H1 (cell line): ENCODE measurements around the gene TBCD. TPM values are rescaled to one million over a fixed set of nuclear protein-coding genes. Genes with fewer than 3 reads are reported as not detected.

Experiments used
- CTCF ChIA-PET: fragments of 300-600 bp; sonication (Branson Sonifier 250); formaldehyde crosslinking; loops from one replicate; lab custom pipeline; 2021; ENCODE audit not compliant: partially characterized antibody; lab: Charles Lee
- POLR2A ChIA-PET: fragments of 300-600 bp; sonication (Branson Sonifier 250); formaldehyde crosslinking; loops from one replicate; lab custom pipeline; 2021; ENCODE audit warnings: inconsistent platforms; ENCODE audit not compliant: partially characterized antibody; lab: Charles Lee
- DNase-seq, 2 experiments: peaks; one replicate each; pipeline versions ENCODE4 v3.0.0 to v3.0.0-alpha.2; 2010 to 2022; ENCODE audit warnings: low spot score in 2 of 2, low read depth in 1 of 2, mixed read lengths in 1 of 2
- FAIRE-seq: peaks from 2 replicates; lab custom pipeline; 2011; peaks lifted over from hg19 to GRCh38; lab: Jason Lieb, UNC
- H2AFZ ChIP-seq: 2 replicates; pipeline ENCODE4 v1.8.1; 2012; ENCODE audit warnings: low read length, inconsistent platforms
- H2AK5ac ChIP-seq: 2 replicates; pipeline ENCODE4 v1.6.1; 2013; ENCODE audit warnings: low read depth, low read length
- H2BK120ac ChIP-seq: replicated peaks from 2 replicates; pipeline ENCODE3; 2013; ENCODE audit warnings: low read depth, low read length, inconsistent platforms
- H2BK12ac ChIP-seq: 2 replicates; pipeline ENCODE4 v1.6.1; 2013; ENCODE audit warnings: low read depth, low read length
- H2BK15ac ChIP-seq: 2 replicates; pipeline ENCODE4 v1.6.1; 2013; ENCODE audit warnings: low read length
- H2BK20ac ChIP-seq: 2 replicates; pipeline ENCODE4 v1.6.1; 2013; ENCODE audit warnings: low read length
- H2BK5ac ChIP-seq: 2 replicates; pipeline ENCODE4 v1.6.1; 2013; ENCODE audit warnings: low read depth, low read length
- H3K14ac ChIP-seq: 2 replicates; pipeline ENCODE4 v1.6.1; 2013; ENCODE audit warnings: inconsistent platforms; ENCODE audit not compliant: insufficient read length
- H3K18ac ChIP-seq: 2 replicates; pipeline ENCODE4 v1.6.1; 2013; ENCODE audit warnings: low read length; ENCODE audit errors: extremely low read depth
- H3K23ac ChIP-seq: 2 replicates; pipeline ENCODE4 v1.6.1; 2013; ENCODE audit warnings: inconsistent platforms; ENCODE audit not compliant: insufficient read length
- H3K23me2 ChIP-seq: 2 replicates; pipeline ENCODE4 v1.6.1; 2013; ENCODE audit warnings: low read depth, low read length
- H3K27ac ChIP-seq: 2 replicates; pipeline ENCODE4 v1.6.1; 2011; ENCODE audit warnings: low read depth, low read length, inconsistent platforms
- H3K27me3 ChIP-seq, 4 experiments: replicated peaks in 1 of 4; 1 replicate in 1 of 4; 2 replicates in 3 of 4; pipeline versions ENCODE4 v1.6.1 to v1.8.1; 2011 to 2013; ENCODE audit warnings: low read length in 3 of 4, mild to moderate bottlenecking in 3 of 4, inconsistent platforms in 2 of 4, mixed read lengths in 2 of 4, moderate library complexity in 1 of 4; ENCODE audit not compliant: control insufficient read depth in 3 of 4, insufficient read depth in 3 of 4; ENCODE audit errors: extremely low read depth in 1 of 4
- H3K36me3 ChIP-seq, 4 experiments: 2 replicates each; pipeline versions ENCODE4 v1.6.1 to v1.8.1; 2011 to 2013; ENCODE audit warnings: mild to moderate bottlenecking in 4 of 4, low read length in 3 of 4, moderate library complexity in 2 of 4, control low read depth in 1 of 4, inconsistent platforms in 1 of 4; ENCODE audit not compliant: insufficient read depth in 4 of 4, control insufficient read depth in 2 of 4
- H3K4ac ChIP-seq: replicated peaks from 2 replicates; pipeline ENCODE3; 2013; ENCODE audit warnings: low read length, low read depth, mixed read lengths, inconsistent platforms; ENCODE audit not compliant: insufficient read length
- H3K4me1 ChIP-seq, 4 experiments: replicated peaks in 1 of 4; 1 replicate in 1 of 4; 2 replicates in 3 of 4; pipeline versions ENCODE4 v1.6.1 to v1.8.1; 2011 to 2013; ENCODE audit warnings: low read length in 3 of 4, inconsistent platforms in 2 of 4, mixed read lengths in 1 of 4; ENCODE audit not compliant: insufficient read depth in 4 of 4, control insufficient read depth in 3 of 4
- H3K4me2 ChIP-seq, 2 experiments: 2 replicates each; pipeline versions ENCODE4 v1.6.1 to v1.8.1; 2011 to 2013; ENCODE audit warnings: low read depth in 2 of 2, low read length in 2 of 2, control low read depth in 1 of 2, inconsistent platforms in 1 of 2, mild to moderate bottlenecking in 1 of 2; ENCODE audit not compliant: insufficient read depth in 1 of 2
- H3K4me3 ChIP-seq, 4 experiments: fragments of 200-600, 300-600 bp in 1 of 4; sonication (generic), shearing (Covaris generic), sonication (Bioruptor Twin) in 1 of 4; 2 replicates each; pipeline versions ENCODE4 v1.5.1 to v1.8.1; 2011 to 2016; ENCODE audit warnings: low read length in 4 of 4, low read depth in 3 of 4, control low read depth in 2 of 4, inconsistent platforms in 2 of 4, mild to moderate bottlenecking in 2 of 4, mixed read lengths in 1 of 4, moderate library complexity in 1 of 4; ENCODE audit not compliant: insufficient read depth in 2 of 4; ENCODE audit errors: extremely low read depth in 1 of 4
- H3K56ac ChIP-seq: replicated peaks from 2 replicates; pipeline ENCODE3; 2013; ENCODE audit warnings: low read depth, mild to moderate bottlenecking, mixed read lengths, low read length, inconsistent platforms; ENCODE audit not compliant: insufficient read length
- H3K79me1 ChIP-seq: 2 replicates; pipeline ENCODE4 v1.6.1; 2013; ENCODE audit warnings: low read depth, low read length, control low read depth
- H3K79me2 ChIP-seq, 2 experiments: 2 replicates each; pipeline versions ENCODE4 v1.6.1 to v1.8.1; 2012 to 2013; ENCODE audit warnings: low read length in 2 of 2, mild to moderate bottlenecking in 2 of 2, inconsistent platforms in 1 of 2; ENCODE audit not compliant: insufficient read depth in 2 of 2, control insufficient read depth in 1 of 2
- H3K9ac ChIP-seq, 4 experiments: replicated peaks in 1 of 4; 1 replicate in 1 of 4; 2 replicates in 3 of 4; pipeline versions ENCODE4 v1.6.1 to v1.8.1; 2011 to 2013; ENCODE audit warnings: low read depth in 3 of 4, low read length in 3 of 4, control low read depth in 2 of 4, mild to moderate bottlenecking in 2 of 4, moderate library complexity in 2 of 4, inconsistent platforms in 1 of 4; ENCODE audit errors: extremely low read depth in 1 of 4
- H3K9me3 ChIP-seq, 2 experiments: 2 replicates each; pipeline versions ENCODE4 v1.6.1 to v1.8.1; 2012 to 2013; ENCODE audit warnings: mild to moderate bottlenecking in 2 of 2, moderate library complexity in 2 of 2, control low read depth in 1 of 2, inconsistent platforms in 1 of 2, low read depth in 1 of 2, low read length in 1 of 2, mixed read lengths in 1 of 2; ENCODE audit not compliant: insufficient read depth in 2 of 2
- H4K20me1 ChIP-seq, 2 experiments: replicated peaks in 1 of 2; 2 replicates each; pipeline versions ENCODE3 to v1.8.1; 2011 to 2013; ENCODE audit warnings: inconsistent platforms in 2 of 2, low read length in 2 of 2, mild to moderate bottlenecking in 1 of 2; ENCODE audit not compliant: insufficient read depth in 2 of 2, control insufficient read depth in 1 of 2
- H4K5ac ChIP-seq: 2 replicates; pipeline ENCODE4 v1.6.1; 2013; ENCODE audit warnings: low read length, low read depth, mixed read lengths, inconsistent platforms; ENCODE audit not compliant: insufficient read length
- H4K8ac ChIP-seq: 2 replicates; pipeline ENCODE4 v1.8.0; 2013; ENCODE audit warnings: mild to moderate bottlenecking, moderate library complexity, low read length, inconsistent platforms; ENCODE audit not compliant: insufficient read depth; ENCODE audit errors: extremely low read depth
- H4K91ac ChIP-seq: replicated peaks from 2 replicates; pipeline ENCODE3; 2013; ENCODE audit warnings: low read length, mixed read lengths, inconsistent platforms; ENCODE audit not compliant: insufficient read length
- CREB1 ChIP-seq: IDR thresholded peaks from 2 replicates; pipeline ENCODE4 v1.6.1; 2012; ENCODE audit warnings: inconsistent platforms
- EP300 ChIP-seq, 2 experiments: IDR thresholded peaks; 1 replicate in 1 of 2; 2 replicates in 1 of 2; pipeline ENCODE4 v1.6.1; 2011 to 2012; ENCODE audit warnings: low read depth in 2 of 2, low read length in 2 of 2, mild to moderate bottlenecking in 2 of 2, borderline replicate concordance in 1 of 2, inconsistent platforms in 1 of 2, moderate library complexity in 1 of 2
- EZH2 ChIP-seq: fragments of 200-600 bp; sonication (generic); IDR thresholded peaks from 2 replicates; pipeline ENCODE4 v1.7.1; 2012; ENCODE audit warnings: low read depth, mild to moderate bottlenecking, moderate library complexity, low read length, inconsistent platforms; ENCODE audit not compliant: severe bottlenecking
- POU5F1 ChIP-seq: IDR thresholded peaks from 2 replicates; pipeline ENCODE4 v1.6.1; 2011; ENCODE audit warnings: low read depth, mild to moderate bottlenecking, low read length, moderate library complexity
- RAD21 ChIP-seq, 2 experiments: IDR thresholded peaks in 1 of 2; conservative IDR thresholded peaks in 1 of 2; 2 replicates each; pipeline ENCODE4 v1.6.1; 2011; ENCODE audit warnings: low read depth in 2 of 2, low read length in 2 of 2, improper control_type of control experiment in 1 of 2, inconsistent platforms in 1 of 2, mild to moderate bottlenecking in 1 of 2, moderate library complexity in 1 of 2
- SIRT6 ChIP-seq: IDR thresholded peaks from one replicate; pipeline ENCODE4 v1.7.1; 2012; ENCODE audit warnings: low read length, inconsistent platforms
- USF2 ChIP-seq: IDR thresholded peaks from 2 replicates; pipeline ENCODE4 v1.6.1; 2011; ENCODE audit warnings: low read length, improper control_type of control experiment
- YY1 ChIP-seq: IDR thresholded peaks from 2 replicates; pipeline ENCODE4 v1.6.1; 2011; ENCODE audit warnings: low read depth, mild to moderate bottlenecking, low read length
- ZNF274 ChIP-seq: IDR thresholded peaks from 2 replicates; pipeline ENCODE4 v1.7.0; 2012; ENCODE audit warnings: low read length, borderline replicate concordance; ENCODE audit errors: extremely low read depth
- WGBS, 2 experiments: shearing (Covaris generic) in 1 of 2; methylation state at CpG; one replicate each; pipeline versions ENCODE4 v1.1.6 to v1.1.7; 2013 to 2015; ENCODE audit warnings: low lambda C conversion rate in 2 of 2, mixed read lengths in 2 of 2, inconsistent platforms in 1 of 2, low coverage in 1 of 2, missing lambda C conversion rate in 1 of 2; ENCODE audit not compliant: insufficient replicate concordance in 2 of 2, insufficient coverage in 1 of 2, insufficient read length in 1 of 2; ENCODE audit errors: extremely low coverage in 1 of 2, missing lambda C conversion rate in 1 of 2; 5-methylcytosine and 5-hydroxymethylcytosine counted together
- polyA plus RNA-seq, 7 experiments: library from polyadenylated mRNA; depleted of rRNA in 3 of 7; stranded (reverse) in 5 of 7; unstranded in 2 of 7; fragments of >200 nt in 5 of 7; fragments of 200-250 nt in 2 of 7; gene quantifications; 1 replicate in 5 of 7; 2 replicates in 1 of 7; 4 replicates in 1 of 7; pipeline versions ENCODE4 v1.2.1 to v1.2.3, GENCODE V29; 2011 to 2013; ENCODE audit warnings: missing spikeins in 2 of 7, mixed read lengths in 2 of 7
- total RNA-seq: library from RNA; stranded (reverse); fragmentation: NEBNext Ultra II Directional; extraction: Animal tissue kit (Norgen Biotek cat#: 25700); gene quantifications from 2 replicates; pipeline ENCODE4 v1.2.1, GENCODE V29; 2021

Gene TBCD
- total and polyA plus RNA-seq, 2 of the 8 experiments (the other 6 are each of a cell fraction or from before 2014, with no cell fraction given): 118 to 162 TPM

GRCh38 chr17:82970067-82970466 is 218.2 kb downstream of the TBCD start:
- Histone ChIP-seq H3K9me3 (peaks cover 0 to 44% of the 10 kb centered on the region in 2 experiments; a peak in 3 of 4 replicates), H3K36me3 (no peaks in the 10 kb centered on the region), H2AK5ac (no peak overlapping the region), H3K79me2 (no peaks in the 10 kb centered on the region), H3K4ac (no peak overlapping the region), H4K20me1 (no peaks in the 10 kb centered on the region), H2AFZ (no peak overlapping the region), H3K27me3 (no peaks in the 10 kb centered on the region), H3K4me2 (no peak overlapping the region), H4K8ac (no peak overlapping the region), H2BK120ac (no peak overlapping the region), H2BK20ac (no peak overlapping the region), H3K4me1 (no peaks in the 10 kb centered on the region), H3K14ac (no peak overlapping the region), H3K9ac (no peak overlapping the region), H4K91ac (no peak overlapping the region), H3K4me3 (no peak overlapping the region), H3K79me1 (no peaks in the 10 kb centered on the region), H3K23me2 (no peaks in the 10 kb centered on the region), H3K27ac (no peak overlapping the region), H2BK5ac (no peak overlapping the region), H4K5ac (no peak overlapping the region), H3K18ac (no peak overlapping the region), H3K23ac (no peak overlapping the region), H2BK12ac (no peak overlapping the region), H2BK15ac (no peak overlapping the region), H3K56ac (no peak overlapping the region)
- FAIRE-seq: no peak
- ChIA-PET POLR2A (no interaction called here), CTCF (no interaction called here)
- DNase-seq: no peak
- WGBS, 2 experiments: 93% methylated on average over 12 of the region's 12 CpGs; no CpG with 5 or more reads in 1 of the 2 experiments
- TF ChIP-seq EP300 (IDR thresholded peaks at IDR 0.05; ENCODE audit: borderline replicate concordance in 1 of 2, low read depth in 2 of 2, low read length in 2 of 2): no peak
- no peak for TF ChIP-seq POU5F1
- TF ChIP-seq ZNF274: no peak
- TF ChIP-seq USF2: no peak
- no peak for TF ChIP-seq RAD21 (IDR thresholded peaks at IDR 0.05 in 1 of 2, conservative IDR thresholded peaks at IDR 0.05 in 1 of 2; ENCODE audit: low read depth in 2 of 2, low read length in 2 of 2)
- TF ChIP-seq EZH2: no peak
- TF ChIP-seq YY1: no peak
- TF ChIP-seq SIRT6: no peak
- no peak for TF ChIP-seq CREB1
